Stimulated activated CD4-positive, alpha-beta T cell treated with anti-CD3 and anti-CD28 coated beads, Interleukin-4, amount 100 ng/mL, for 4 hours (primary cell): Measurements from ENCODE around the gene PRRX2.
"Not testable (repeated sequence)": the region's sequence is repeated elsewhere in the genome, so short reads cannot be mapped to it uniquely, and the experiment has no call there.

Source experiments
- DNase-seq, 2 experiments: peaks; one replicate each; pipeline ENCODE4 v3.0.0-alpha.2; 2020

PRRX2 gene

DNA sequence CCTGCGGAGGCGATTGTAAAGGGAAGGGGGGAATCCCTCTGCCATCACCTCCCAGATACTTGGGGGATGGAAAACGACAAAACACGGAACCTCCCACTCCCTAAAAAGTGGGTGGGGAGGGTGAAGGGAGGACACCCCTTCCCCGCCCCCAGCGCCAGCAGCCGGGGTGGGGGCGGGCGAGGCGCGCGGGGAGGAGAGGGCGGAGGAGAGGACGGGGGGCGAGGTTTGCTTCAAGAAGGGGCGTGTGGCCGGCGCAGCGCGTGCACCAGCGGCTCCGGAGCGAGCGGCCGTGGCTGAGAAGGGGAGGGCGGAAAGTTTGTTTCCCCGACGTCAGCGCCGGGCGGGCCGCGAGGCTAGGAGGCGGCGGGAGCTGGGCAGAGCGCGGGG is at the start of gene PRRX2:
Gene PRRX2 (plus strand): TSS at position 259 of the 387 bp plus-strand sequence. CDS start 221 bp downstream, outside the sequence.
- peak; percentile 32 to 55 for DNase-seq

DNA sequence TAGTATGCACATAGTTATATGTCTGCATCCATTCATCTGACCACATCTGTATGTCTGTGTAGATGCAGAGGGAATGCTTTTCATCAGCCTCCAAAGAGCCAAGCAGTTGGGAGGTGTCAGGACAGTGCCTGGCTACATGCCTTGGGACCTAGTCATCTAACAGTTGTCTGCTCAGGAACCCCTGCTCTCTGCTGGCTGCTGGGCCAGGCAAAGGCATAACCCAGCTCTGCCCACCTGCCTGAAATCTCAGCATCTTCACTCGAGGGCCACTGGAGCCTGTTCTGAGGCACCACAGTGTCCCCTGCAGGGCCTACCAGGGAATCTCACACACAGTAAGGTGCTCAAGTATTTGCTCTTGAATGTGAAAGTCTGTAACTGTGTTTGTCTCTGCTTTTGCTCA is 48.3 kb upstream of the PRRX2 start:
- DNase-seq, result no peak

- DNase-seq, result no peak
These were observed 45.4 kb upstream of the PRRX2 start for GRCh38 chr9:129619787-129620668.

DNA sequence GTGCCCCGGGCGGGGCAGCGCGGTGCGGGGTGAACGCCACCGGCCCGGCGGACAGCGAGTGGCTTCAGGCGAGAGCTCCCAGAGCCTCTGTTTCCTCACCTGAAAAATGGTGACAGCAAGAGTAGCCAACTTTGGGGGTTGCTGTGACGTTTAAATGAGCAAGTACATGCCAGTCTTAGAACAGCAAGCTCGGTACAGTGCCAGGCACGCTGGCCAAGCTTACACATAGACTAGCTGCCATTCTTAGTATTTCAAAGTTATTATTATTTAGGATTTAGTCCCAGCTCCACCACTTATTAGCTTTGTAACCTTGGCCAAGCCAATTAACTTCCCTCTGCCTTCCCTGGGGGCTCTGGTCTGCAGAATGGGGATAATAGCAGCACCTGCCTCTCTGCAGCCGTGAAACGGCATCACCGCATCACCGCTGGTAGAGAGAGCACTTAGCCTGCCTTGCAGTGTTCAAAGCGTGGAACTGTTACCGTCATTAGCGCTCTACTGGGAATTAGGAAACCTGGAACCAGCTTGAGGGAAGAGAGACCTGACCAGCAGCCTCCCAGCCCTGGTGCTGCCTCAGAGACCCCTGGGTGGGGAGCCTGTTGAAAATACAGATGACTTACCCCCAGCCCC is 44.7 kb upstream of the PRRX2 start, which contains the start of gene C9orf50:
Gene C9orf50 (minus strand): TSS at position 433 of the 627 bp plus-strand sequence. CDS start 527 bp downstream, outside the sequence.
- no peak for DNase-seq

- no peak for DNase-seq
These were observed 42.1 kb upstream of the PRRX2 start for GRCh38 chr9:129623331-129623730.

DNA sequence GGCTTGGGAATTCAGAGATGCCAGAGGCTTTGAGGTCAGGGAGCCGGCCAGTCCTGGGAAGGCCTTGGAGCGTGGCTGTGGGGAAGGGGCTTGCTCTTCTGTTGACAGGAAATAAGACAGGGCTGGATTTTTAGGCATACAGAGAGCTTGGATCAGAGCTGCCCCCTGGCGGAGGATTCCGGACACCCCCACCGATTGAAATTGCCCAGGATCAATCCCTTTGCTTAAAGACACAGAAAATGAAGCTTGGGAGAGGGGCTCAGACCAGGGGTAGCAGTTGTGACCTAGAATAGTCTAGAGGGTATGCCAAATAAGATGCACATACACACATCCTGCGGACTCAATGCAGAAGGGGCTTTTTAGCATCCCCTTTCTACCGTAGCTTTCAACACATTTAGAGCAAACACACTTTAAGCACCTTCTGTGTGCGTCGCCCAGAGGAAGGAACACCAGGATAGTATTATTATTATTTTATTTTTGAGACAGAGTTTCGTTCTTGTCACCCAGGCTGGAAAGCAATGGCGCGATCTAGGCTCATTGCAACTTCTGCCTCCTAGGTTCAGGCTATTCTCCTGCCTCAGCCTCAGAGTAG is 41.2 kb upstream of the PRRX2 start:
- DNase-seq, result peak; percentile 52 to 72

DNA sequence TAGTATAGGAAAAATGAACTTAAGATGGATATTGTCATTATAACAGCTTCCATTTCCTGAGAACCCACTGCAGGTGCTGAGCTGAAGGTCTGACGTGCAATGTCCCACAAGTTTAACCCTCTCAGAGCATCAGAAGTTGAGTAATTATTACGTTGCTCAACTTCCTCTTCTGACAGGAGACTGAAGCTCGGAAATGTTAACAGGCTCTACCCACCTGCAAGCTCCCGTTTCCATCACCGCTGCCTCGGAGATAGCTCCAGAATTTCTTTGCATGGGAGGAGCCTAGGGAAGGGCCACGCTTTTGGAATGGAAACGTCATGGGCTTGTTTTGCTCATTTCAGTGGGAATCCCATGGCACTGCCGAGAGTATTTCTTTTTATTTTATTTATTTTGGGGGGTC is 40.5 kb upstream of the PRRX2 start:
- DNase-seq, result peak in 1 of 2 experiments; percentile 24

GRCh38 chr9:129626079-129626624 is 39.3 kb upstream of the PRRX2 start, which contains the start of gene NTMT1:
Gene NTMT1, plus strand, starts transcription at chr9:129626163. Its CDS starts 6,541 bp downstream, at chr9:129632704.
- peak; percentile 86 to 91 for DNase-seq

- peak in 1 of 2 experiments; percentile 16 for DNase-seq
These were observed 38.7 kb upstream of the PRRX2 start for GRCh38 chr9:129626625-129627284.

DNA sequence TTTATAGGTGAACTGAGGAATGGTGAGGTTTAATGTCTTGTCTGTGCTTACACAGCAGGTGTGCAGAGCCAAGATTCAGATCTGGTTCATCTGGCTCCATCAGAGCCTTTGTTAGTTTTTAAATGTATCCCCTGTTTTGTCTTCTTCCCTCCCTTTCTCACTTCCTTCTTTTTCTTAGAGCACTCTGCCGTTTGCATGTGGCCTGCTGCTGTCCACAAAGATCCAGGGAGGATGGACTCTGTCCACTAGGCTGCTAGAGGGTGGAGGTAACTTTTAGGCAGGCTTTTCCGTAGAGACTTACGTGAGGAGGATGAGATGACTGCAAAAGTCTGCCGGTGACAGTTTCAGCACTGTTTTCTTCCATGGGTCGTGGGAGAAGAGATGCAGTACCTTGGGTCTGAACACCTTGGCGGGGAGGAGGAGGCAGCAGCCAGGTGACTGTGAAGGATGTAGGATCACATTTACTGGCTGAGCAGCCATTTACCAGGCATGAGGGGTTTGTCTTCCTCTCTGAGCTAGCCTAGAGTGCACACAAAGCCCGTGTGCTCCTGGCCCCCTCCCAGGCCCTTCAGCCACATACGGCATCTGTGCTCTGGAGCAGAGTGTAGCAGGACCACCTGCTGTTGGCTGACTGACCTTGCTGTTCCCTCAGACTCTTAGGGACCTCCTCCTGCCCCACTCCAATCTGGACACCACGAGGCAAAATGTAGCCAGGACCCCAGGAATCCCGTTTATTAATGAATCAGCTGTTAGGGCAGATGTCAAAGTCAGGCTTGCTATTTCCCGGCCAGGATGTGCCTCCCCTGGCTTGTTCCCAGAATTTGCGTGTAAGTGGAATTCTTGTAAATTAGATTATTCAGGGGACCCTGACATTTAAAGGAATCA is 37.6 kb upstream of the PRRX2 start:
- no peak for DNase-seq

GRCh38 chr9:129628709-129629108 is 36.7 kb upstream of the PRRX2 start:
- DNase-seq, result no peak

DNA sequence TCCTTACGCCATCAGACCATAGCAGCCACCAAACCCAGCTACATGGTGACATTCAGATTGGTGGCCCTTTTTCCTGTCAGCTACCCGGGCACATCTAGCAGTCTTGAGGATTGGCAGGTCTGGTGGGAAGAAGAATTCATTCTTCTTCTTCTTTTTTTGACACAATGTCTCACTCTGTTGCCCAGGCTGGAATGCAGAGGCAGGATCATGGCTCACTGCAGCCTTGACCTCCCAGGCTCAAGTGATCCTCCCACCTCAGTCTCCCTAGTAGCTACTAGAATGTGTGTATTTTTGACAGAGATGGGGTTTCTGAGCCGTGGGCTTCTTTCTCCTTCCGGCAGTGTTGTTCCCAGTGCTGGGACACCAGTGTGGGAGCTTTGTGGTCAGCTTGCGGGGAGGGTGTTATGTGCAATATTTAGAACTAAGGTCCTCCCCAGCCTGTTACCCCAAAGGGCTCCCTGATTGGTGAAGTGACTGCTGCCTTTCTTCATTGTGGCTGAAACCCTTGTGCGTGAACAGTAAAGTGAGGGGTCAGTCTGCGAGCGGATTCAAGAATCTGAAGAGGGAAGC is 36.1 kb upstream of the PRRX2 start:
- DNase-seq, result no peak

DNA sequence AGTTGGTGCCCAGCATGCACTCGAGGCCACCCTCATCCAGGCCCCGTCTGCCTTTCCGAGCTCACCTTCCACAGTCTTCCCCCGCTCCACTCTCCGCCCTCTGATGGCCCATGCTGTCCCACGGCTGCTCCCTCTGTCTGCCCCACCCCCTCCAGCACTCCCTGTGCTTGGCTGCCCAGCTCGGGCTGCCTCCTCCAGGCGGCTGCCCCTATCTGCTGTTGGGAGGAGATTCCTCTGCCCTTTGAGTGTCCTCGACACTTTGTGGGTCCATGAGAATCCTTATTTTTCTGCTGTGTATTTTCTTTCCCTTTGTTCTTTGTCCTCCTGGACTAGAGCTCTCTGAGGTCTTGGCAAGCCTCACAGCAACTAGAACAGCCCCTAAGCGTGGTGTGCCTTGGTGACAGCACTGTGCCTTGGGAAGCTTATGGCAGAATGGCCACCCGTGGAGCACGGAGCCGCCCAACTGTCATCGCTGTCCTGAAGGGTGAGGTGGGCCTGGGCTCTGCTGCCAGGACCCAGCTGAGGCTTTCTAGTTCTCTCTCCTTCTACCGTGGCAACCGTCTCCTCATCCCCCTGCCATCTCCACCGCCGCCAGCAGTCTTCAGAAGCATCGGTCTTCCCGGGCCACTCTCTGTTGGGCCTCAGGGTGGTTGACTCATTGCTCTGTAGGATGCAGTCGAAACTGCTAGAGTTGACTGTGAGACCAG is 34.3 kb upstream of the PRRX2 start:
- no peak for DNase-seq

GRCh38 chr9:129631674-129632129 is 33.7 kb upstream of the PRRX2 start:
- DNase-seq, result no peak

DNA sequence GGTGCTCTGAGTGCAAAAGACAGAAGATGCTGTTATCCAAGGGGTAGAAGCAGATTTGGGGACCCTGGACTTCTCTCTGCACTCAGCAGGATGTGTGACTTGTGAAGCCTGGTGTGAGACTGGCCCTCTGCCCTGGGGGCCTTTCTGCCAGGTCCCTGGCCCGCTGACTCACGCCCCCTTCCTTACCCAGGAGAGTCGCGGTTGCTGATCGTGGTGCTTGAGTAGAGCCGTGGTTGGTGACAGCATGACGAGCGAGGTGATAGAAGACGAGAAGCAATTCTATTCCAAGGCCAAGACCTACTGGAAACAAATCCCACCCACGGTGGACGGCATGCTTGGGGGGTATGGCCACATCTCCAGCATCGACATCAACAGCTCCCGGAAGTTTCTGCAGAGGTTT is 33.0 kb upstream of the PRRX2 start:
- no peak for DNase-seq

- no peak for DNase-seq
These were observed 32.2 kb upstream of the PRRX2 start for GRCh38 chr9:129633207-129633606.

- no peak for DNase-seq
These were observed 31.6 kb upstream of the PRRX2 start for GRCh38 chr9:129633848-129634247.

- DNase-seq, result no peak
These were observed 30.1 kb upstream of the PRRX2 start for GRCh38 chr9:129635099-129636065.

GRCh38 chr9:129636343-129636742 is 29.1 kb upstream of the PRRX2 start:
- DNase-seq, result not testable (repeated sequence)
